Fibroblast of the aortic adventitia (primary cell): ENCODE data around the gene D2HGDH. TPM values are rescaled to one million over a fixed set of nuclear protein-coding genes. Genes with fewer than 3 reads are reported as not detected.
A peak's percentile ranks its signal among the peaks of the same experiment; 100 is the strongest.

ENCODE experiments used
- DNase-seq: peaks from one replicate; pipeline ENCODE4 v3.0.0-alpha.2; 2010; ENCODE audit warnings: low read depth
- H3K4me3 ChIP-seq: 2 replicates; pipeline ENCODE4 v1.5.1; 2011; ENCODE audit warnings: low read depth, mild to moderate bottlenecking, control low read depth, low read length, moderate library complexity
- total RNA-seq: library from RNA; depleted of rRNA; stranded (reverse); fragments of >200 nt; gene quantifications from 2 replicates; pipeline ENCODE4 v1.2.3, GENCODE V29; 2012; ENCODE audit warnings: low replicate concordance
- TF ChIP-seq, protein P1 (sequence below): IDR thresholded peaks from 2 replicates; pipeline ENCODE4 v1.5.1; 2011; ENCODE audit warnings: mild to moderate bottlenecking, low read length, control low read depth, inconsistent platforms; ENCODE audit not compliant: insufficient read depth

D2HGDH gene
- total RNA-seq, 1 donor: 9.3 TPM

DNA sequence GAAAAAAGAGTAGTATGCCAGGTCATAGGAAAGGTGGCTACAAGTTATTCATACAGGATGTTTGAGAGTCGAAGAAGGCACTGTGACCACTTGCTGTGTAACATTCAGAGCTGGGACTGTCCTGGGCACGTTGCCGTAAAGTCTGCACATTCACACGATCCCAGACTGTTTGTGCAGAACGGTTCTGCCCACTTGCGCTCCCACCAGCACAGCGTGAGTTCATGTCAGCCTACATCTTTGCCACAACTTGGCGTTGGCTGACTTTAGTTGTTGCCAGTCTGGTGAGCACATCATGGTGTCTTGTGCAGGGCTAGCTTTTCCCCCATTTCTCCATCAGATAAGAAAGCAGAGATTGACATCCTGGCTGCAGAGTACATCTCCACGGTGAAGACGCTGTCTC is 25.6 kb upstream of the D2HGDH start:
- no peak for DNase-seq
- TF ChIP-seq, protein P1, sequence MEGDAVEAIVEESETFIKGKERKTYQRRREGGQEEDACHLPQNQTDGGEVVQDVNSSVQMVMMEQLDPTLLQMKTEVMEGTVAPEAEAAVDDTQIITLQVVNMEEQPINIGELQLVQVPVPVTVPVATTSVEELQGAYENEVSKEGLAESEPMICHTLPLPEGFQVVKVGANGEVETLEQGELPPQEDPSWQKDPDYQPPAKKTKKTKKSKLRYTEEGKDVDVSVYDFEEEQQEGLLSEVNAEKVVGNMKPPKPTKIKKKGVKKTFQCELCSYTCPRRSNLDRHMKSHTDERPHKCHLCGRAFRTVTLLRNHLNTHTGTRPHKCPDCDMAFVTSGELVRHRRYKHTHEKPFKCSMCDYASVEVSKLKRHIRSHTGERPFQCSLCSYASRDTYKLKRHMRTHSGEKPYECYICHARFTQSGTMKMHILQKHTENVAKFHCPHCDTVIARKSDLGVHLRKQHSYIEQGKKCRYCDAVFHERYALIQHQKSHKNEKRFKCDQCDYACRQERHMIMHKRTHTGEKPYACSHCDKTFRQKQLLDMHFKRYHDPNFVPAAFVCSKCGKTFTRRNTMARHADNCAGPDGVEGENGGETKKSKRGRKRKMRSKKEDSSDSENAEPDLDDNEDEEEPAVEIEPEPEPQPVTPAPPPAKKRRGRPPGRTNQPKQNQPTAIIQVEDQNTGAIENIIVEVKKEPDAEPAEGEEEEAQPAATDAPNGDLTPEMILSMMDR: no peak
- H3K4me3 ChIP-seq: no peak overlapping the region

DNA sequence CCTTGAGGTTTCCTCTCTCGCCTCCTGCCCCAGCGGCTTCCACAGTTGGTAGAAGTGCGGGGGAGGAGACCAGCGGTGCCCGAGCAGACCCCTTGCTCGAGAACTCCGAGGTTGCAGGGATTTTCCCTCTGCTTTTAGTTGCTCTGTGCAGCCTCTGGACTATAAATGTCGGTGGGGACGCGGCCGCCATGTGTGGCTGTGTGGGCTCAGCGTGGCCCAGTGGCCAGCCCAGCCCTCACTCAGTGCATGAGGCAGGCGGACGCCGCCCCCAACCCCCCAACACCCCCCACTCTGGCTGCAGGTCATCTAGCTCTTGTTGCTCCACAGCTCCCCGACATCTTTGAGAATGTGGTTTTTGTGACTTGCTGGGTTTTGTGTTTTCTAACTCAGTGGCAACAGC is 15.3 kb upstream of the D2HGDH start:
- TF ChIP-seq, protein P1: no peak
- no peak overlapping the region for H3K4me3 ChIP-seq
- no peak for DNase-seq

DNA sequence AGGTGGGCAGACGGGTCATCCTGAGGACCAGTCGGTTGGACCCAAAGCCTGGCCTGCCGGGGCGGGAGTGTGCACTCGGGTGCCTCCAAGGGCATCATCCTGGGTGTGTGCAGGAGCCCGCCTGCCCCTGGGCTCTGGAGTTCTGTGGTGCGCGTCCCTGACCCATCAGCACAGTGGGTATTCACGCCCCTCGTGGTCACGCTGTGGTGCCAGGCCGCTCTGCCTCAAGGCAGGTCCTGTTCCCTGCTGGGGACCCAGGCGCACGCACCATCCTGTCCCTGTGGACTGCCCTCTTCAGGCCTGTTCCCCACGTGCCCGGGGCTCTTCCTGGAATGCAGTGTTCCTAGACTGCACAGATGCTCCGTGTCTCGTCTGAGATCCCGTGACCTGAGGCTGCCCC is 14.3 kb upstream of the D2HGDH start:
- no peak for DNase-seq
- no peak overlapping the region for H3K4me3 ChIP-seq
- TF ChIP-seq, protein P1: no peak

DNA sequence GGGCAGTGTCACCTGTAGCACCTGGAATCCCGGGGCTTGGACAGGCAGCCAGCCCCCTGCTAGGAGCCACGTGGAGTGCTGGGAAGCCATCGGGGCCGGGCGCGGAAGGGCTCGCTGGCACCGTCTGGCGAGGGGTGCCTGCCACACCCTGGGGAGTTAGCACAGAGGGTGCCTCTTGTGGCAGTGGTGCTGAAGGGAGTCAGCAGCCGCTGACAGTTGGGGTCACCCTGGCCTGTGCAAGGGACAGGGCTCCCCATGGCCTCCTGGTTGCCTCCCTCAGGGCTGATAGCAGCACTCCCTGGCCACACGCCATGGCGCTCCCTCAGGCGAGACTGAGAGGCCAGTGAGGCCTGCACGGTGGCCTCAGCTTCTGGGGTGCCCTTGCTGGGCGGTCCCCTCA is 13.9 kb upstream of the D2HGDH start:
- H3K4me3 ChIP-seq: no peak overlapping the region
- no peak for DNase-seq
- TF ChIP-seq, protein P1: no peak

DNA sequence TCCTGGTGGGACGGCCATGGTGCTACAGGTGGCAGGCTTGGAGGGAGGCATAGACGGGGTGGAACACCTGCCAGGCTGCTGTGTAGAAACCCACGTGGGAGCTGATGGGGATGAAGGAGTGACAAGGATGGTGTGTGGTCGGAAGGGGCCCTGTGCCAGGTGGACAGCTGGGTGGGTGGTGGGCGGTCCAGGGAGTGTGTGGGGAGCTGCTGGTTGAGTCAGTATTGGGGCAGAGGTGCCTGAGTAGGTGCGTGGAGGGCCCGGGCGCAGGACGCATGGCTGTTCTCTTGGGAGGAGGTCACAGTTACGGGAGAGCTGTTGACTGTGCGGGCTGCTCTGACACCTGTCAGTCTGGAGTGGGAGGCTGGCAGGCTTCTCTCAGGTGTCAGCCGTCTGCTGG is 12.6 kb upstream of the D2HGDH start:
- DNase-seq: no peak
- no peak overlapping the region for H3K4me3 ChIP-seq
- TF ChIP-seq, protein P1: no peak

DNA sequence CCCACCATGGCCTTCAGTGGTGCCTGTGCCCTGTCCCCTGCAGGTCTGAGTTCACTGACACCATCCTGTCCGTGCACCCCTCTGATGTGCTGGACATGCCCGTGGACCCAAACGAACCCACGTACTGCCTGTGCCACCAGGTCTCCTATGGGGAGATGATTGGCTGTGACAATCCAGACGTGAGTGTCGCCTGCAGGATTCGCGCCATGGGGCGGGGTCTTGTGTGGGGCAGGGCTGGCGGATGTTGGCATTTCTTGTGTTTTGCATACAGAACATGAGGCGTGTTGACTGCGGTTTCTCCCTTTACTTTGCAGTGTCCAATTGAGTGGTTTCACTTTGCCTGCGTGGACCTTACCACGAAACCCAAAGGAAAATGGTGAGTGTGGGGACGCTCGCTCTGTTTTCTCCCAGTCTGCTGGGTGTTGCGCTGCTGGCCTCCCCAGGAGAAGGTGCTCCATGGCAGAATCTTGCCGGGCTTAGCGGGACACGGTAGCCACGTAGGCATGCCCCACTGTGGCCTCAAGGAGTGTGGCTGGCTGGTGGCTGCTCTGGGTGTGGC is 11.5 kb upstream of the D2HGDH start:
- DNase-seq: no peak
- TF ChIP-seq, protein P1: no peak
- H3K4me3 ChIP-seq: no peak overlapping the region

DNA sequence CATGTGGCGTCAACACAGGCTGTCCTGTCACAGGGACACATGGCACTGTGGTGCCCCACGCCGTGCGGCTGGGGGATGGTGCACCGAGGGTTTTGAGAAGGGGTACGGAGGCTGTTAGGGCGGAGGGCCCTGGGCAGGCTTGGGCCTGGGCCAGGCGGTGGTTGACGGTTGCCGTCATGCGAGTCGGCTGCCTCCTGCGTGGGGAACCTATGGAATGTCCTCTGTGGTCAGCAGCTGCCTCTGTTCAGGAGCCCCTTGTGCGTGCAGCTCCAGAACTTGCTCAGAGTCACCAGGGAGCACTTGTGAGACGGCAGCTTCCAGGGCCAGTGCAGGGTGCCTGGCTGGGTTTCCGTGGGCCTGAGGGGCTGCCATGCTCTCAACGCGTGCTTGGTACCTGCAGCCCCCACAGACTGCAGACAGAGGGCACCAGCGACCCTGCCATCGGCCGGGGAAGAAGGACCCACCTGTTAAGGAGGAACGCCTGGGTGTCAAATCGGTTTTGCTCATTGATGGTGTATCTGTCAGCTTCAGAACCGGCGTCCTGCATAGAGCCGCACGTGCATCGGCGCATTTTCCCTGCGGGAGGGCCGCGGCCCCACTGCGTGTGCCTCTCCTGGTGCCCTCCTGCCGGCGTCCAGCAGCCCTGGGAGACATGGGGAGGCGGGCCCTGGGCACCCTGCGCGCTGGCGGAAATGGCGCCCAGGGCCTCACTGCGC is 10.0 kb upstream of the D2HGDH start:
- TF ChIP-seq, protein P1: peak; percentile 19
- no peak for DNase-seq

More for the DNA sequence above, 10.0 kb upstream of the D2HGDH start:
- no peak overlapping the region for H3K4me3 ChIP-seq
